D721Med (cell line): ENCODE data around the gene ERCC4.
A peak's percentile ranks its signal among the peaks of the same experiment; 100 is the strongest.

Experiments
- DNase-seq: peaks from one replicate; pipeline ENCODE4 v3.0.0; 2011; ENCODE audit warnings: low spot score; ENCODE audit not compliant: insufficient read length
- FAIRE-seq: peaks from 2 replicates; lab custom pipeline; 2011; peaks lifted over from hg19 to GRCh38; lab: Jason Lieb, UNC
- TF ChIP-seq, protein P1 (sequence below): IDR thresholded peaks from 2 replicates; pipeline ENCODE4 v1.5.1; 2012; ENCODE audit warnings: mild to moderate bottlenecking, control low read depth; ENCODE audit not compliant: insufficient read depth; ENCODE audit errors: missing control alignments

Gene ERCC4

DNA sequence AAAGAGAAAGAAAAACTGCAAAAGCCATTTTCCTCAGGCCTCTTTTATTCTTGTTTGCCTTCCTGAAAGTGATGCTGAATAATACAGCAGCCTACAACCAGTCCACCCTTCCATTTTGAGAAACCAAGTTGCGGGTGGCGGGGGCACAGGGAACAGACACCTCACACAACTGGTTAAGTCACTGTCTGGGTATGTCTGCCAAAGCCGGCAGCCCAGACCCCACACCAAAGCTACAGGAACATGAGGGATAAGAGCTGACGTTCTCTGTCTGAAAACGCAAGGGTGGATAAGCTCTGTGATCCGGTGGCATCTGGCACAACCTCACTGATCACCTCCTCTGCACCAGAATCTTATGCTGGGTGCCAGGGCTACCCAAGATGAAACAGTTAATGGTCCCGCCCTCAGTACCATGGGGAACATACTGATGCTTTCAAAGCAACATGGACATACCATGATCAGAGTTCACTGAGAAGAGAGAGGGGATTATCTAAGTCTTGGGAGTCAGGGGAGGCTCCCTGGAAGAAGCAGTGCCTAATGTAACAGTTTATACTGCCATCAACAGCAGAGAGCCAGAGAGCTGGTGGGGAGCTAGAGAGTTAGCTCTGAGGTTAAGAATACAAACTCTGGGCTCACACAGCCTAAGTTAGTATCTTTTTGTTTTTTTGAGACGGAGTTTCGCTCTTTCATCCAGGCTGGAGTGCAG lies 53.5 kb downstream of the ERCC4 start:
- no peak for DNase-seq
- TF ChIP-seq, protein P1, sequence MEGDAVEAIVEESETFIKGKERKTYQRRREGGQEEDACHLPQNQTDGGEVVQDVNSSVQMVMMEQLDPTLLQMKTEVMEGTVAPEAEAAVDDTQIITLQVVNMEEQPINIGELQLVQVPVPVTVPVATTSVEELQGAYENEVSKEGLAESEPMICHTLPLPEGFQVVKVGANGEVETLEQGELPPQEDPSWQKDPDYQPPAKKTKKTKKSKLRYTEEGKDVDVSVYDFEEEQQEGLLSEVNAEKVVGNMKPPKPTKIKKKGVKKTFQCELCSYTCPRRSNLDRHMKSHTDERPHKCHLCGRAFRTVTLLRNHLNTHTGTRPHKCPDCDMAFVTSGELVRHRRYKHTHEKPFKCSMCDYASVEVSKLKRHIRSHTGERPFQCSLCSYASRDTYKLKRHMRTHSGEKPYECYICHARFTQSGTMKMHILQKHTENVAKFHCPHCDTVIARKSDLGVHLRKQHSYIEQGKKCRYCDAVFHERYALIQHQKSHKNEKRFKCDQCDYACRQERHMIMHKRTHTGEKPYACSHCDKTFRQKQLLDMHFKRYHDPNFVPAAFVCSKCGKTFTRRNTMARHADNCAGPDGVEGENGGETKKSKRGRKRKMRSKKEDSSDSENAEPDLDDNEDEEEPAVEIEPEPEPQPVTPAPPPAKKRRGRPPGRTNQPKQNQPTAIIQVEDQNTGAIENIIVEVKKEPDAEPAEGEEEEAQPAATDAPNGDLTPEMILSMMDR = no peak
- FAIRE-seq = no peak

DNA sequence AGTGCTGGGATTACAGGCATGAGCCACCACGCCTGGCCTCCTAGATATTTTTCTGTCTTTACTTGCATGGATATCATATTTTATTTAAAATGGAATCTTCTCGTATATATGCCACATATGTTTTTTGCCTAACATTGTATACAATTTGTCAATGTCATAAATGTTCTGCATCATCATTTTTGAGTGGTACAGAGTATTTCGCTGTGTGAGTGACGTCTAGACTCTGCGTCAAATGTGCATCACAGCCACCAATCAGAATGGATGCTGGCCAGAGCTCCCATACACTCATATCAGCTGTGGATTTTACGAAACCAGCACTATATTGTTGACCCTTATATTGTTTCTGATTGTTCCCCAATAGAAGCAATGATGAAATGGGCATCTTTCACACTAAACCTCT lies 57.2 kb downstream of the ERCC4 start:
- FAIRE-seq (peak; percentile 53), DNase-seq (no peak)
- TF ChIP-seq, protein P1 = no peak

DNA sequence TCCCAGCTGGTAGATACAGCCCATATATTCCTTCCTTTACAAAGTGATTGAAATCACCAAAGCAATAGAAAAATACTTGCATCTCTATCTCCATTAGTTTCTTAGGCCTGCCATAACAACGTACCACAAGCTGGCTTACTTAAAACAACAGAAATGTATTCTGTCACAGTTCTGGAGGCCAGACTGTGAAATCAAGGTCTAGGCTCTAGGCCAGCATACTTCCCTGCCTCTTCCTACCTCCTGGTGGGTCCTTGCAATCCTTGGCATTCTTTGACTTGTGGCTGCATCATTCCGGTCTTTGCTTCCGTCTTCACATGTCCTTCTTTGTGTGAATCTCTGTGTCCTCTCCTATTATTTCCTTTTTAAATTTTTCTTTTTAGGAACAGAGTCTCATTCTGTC lies 62.5 kb downstream of the ERCC4 start:
- FAIRE-seq (no peak), DNase-seq (no peak)
- TF ChIP-seq, protein P1 = no peak

DNA sequence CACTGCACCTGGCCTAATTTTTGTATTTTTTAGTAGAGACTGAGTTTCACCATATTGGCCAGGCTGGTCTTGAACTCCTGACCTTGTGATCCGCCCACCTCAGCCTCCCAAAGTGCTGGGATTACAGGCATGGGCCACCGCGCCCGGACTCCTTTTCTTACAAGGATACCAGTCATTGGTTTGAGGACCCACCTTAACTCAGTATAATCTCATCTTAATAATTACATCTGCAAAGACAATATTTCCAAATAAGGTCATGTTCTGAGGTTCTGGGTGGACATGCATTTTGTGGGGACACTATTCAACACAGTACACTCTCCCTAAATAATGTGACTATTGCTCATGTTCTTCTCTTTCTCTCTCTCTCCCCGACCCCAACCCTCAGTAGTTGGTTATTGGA lies 63.7 kb downstream of the ERCC4 start:
- TF ChIP-seq, protein P1 = no peak
- FAIRE-seq (no peak), DNase-seq (no peak)

DNA sequence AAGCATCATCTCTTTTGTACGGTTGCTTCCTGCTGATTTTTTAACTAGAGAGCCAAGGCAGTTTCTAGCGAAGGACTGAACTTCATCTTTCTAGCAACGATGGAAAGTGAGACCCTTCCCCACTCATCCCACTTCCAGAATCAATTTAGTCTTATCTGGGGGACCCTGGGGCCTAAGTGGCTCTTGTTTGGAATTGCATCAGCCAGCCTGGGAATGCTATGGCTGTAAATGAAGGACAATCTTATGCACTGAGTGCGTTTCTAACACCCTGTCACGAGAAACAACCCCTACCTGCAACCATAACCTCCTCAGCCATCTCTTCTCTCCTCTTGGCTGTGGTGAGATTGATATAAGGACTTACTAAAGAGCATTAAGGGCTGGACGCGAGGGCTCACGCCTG lies 64.8 kb downstream of the ERCC4 start:
- no peak for DNase-seq
- no peak for FAIRE-seq
- TF ChIP-seq, protein P1 = no peak

DNA sequence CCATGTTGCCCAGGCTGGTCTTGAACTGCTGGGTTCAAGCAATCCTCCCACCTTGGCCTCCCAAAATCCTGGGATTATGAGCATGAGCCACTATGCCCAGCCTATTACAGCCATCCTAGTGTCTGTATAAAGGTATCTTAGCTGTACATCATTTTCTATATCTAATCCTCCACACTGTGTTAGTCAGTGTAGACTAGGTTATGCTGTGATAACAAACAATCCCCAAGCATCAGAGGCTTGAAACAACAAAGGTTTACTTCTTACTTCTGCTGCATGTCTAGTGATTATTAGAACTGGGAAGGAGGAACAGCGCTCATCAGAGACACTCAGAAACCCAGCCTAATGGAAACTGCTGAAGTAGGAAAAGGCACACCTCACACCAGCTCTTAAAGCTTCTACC lies 68.1 kb downstream of the ERCC4 start:
- FAIRE-seq (no peak), DNase-seq (no peak)
- TF ChIP-seq, protein P1 = no peak

DNA sequence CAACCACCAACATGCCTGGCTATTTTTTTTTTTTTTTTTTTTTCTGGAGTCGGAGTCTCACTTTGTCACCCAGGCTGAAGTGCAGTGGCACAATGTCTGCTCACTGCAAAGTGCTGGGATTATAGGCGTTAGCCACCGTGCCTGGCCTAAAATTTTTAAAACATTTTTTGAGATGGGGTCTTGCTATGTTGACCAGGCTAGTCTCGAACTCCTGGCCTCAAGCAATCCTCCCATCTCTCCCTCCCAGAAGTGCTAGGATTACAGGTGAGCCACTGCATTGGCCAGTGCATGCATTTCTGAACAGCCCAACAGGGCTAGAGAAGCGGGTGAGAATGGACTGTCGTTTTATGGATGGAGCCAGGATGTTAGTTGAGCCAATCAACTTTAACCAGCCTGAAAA lies 72.4 kb downstream of the ERCC4 start:
- FAIRE-seq (no peak), DNase-seq (no peak)
- TF ChIP-seq, protein P1 = no peak
